T-cell (primary cell): Measurements from ENCODE around the gene LMNA. TPM values are rescaled to one million over a fixed set of nuclear protein-coding genes. Genes with fewer than 3 reads are reported as not detected.

Source experiments
- ATAC-seq, 4 experiments: fragments of 200-7000 bp in 3 of 4; fragments of 150-1000 bp in 1 of 4; cut with Tn5 transposase; replicated peaks in 1 of 4; 1 replicate in 3 of 4; 2 replicates in 1 of 4; pipeline ENCODE4 v1.10.0; 2021; ENCODE audit warnings: moderate library complexity in 3 of 4, mild to moderate bottlenecking in 2 of 4, moderate number of reproducible peaks in 1 of 4
- CTCF ChIA-PET, 2 donors: fragments of 300-600 bp; sonication (Branson Sonifier 250); formaldehyde crosslinking; loops; one replicate each; lab custom pipeline; 2022; ENCODE audit warnings: antibody characterized with exemption in 2 of 2; lab: Charles Lee
- POLR2A ChIA-PET, 2 donors: fragments of 300-600 bp; sonication (Branson Sonifier 250); formaldehyde crosslinking; loops; one replicate each; lab custom pipeline; 2022; ENCODE audit warnings: antibody characterized with exemption in 2 of 2; lab: Charles Lee
- DNase-seq, 35 experiments: peaks; one replicate each; pipeline versions ENCODE4 v3.0.0 to v3.0.0-alpha.2; 2013 to 2023
- H3K27ac ChIP-seq: one replicate; pipeline ENCODE4 v1.5.1; 2013; ENCODE audit warnings: low read length
- H3K27me3 ChIP-seq, 2 experiments: replicated peaks in 1 of 2; 1 replicate in 1 of 2; 2 replicates in 1 of 2; pipeline versions ENCODE4 v1.6.1 to v1.7.0; 2013; ENCODE audit warnings: low read length in 1 of 2, mixed read lengths in 1 of 2; ENCODE audit not compliant: control insufficient read depth in 2 of 2, insufficient read depth in 2 of 2; ENCODE audit errors: extremely low read depth in 1 of 2
- H3K36me3 ChIP-seq, 2 donors: 1 replicate in 1 of 2; 2 replicates in 1 of 2; pipeline versions ENCODE4 v1.6.1 to v1.7.0; 2013; ENCODE audit warnings: low read length in 1 of 2; ENCODE audit not compliant: control insufficient read depth in 2 of 2, insufficient read depth in 1 of 2; ENCODE audit errors: extremely low read depth in 1 of 2
- H3K4me1 ChIP-seq, 2 experiments: 1 replicate in 1 of 2; 2 replicates in 1 of 2; pipeline versions ENCODE4 v1.6.1 to v1.7.0; 2013; ENCODE audit warnings: low read length in 2 of 2, mixed read lengths in 1 of 2; ENCODE audit not compliant: insufficient read depth in 2 of 2, control insufficient read depth in 1 of 2; ENCODE audit errors: extremely low read depth in 1 of 2
- H3K4me3 ChIP-seq, 2 donors: 1 replicate in 1 of 2; 2 replicates in 1 of 2; pipeline versions ENCODE4 v1.5.1 to v1.7.0; 2013; ENCODE audit warnings: mild to moderate bottlenecking in 2 of 2, low read length in 1 of 2, moderate library complexity in 1 of 2; ENCODE audit not compliant: control insufficient read depth in 1 of 2; ENCODE audit errors: extremely low read depth in 1 of 2
- H3K9me3 ChIP-seq: 2 replicates; pipeline ENCODE4 v1.7.0; 2013
- H3K27ac Mint-ChIP-seq, 2 donors: one replicate each; pipeline ENCODE4 v1.8.0; 2020 to 2021; ENCODE audit warnings: mild to moderate bottlenecking in 2 of 2, mixed read lengths in 2 of 2
- H3K27me3 Mint-ChIP-seq, 2 donors: one replicate each; pipeline ENCODE4 v1.8.0; 2021 to 2022; ENCODE audit warnings: mixed read lengths in 2 of 2
- H3K36me3 Mint-ChIP-seq: one replicate; pipeline ENCODE4 v1.8.0; 2021; ENCODE audit warnings: mixed read lengths
- H3K4me1 Mint-ChIP-seq, 3 donors: one replicate each; pipeline ENCODE4 v1.8.0; 2020 to 2022; ENCODE audit warnings: mixed read lengths in 3 of 3, mild to moderate bottlenecking in 1 of 3
- H3K4me3 Mint-ChIP-seq, 3 donors: one replicate each; pipeline ENCODE4 v1.8.0; 2020 to 2022; ENCODE audit warnings: mild to moderate bottlenecking in 3 of 3, mixed read lengths in 3 of 3, moderate library complexity in 3 of 3
- H3K9me3 Mint-ChIP-seq, 3 donors: one replicate each; pipeline ENCODE4 v1.8.0; 2020 to 2022; ENCODE audit warnings: mixed read lengths in 3 of 3
- WGBS: methylation state at CpG from one replicate; pipeline ENCODE4 v1.1.5; 2013; ENCODE audit warnings: missing lambda C conversion rate; ENCODE audit not compliant: insufficient coverage; 5-methylcytosine and 5-hydroxymethylcytosine counted together
- total RNA-seq, 35 experiments: library from RNA in 6 of 35; stranded (reverse) in 6 of 35; fragments of 120-200 nt in 1 of 35; gene quantifications; one replicate each; pipeline versions ENCODE4 v1.2.1 to v1.2.4 and lab custom pipeline; 2013 to 2026

Gene LMNA
- total RNA-seq, 5 donors from 2014 or later (not counting 1 experiment from before 2014, with no cell fraction given): 40.3 to 970 (median 57.3) TPM

GRCh38 chr1:156110252-156110651, 4.3 kb upstream of the LMNA start:
- Histone ChIP-seq H3K27me3 (peaks cover 2 to 21% of the 10 kb centered on the region in 2 experiments), H3K36me3 (no peaks in the 10 kb centered on the region), H3K27ac (no peak overlapping the region), H3K4me1 (peaks cover 4 to 36% of the 10 kb centered on the region in 2 experiments), H3K4me3 (no peak overlapping the region), H3K9me3 (no peaks in the 10 kb centered on the region)
- Mint-ChIP-seq H3K27me3 (peaks cover 8 to 9% of the 10 kb centered on the region in 2 donors), H3K9me3 (no peaks in the 10 kb centered on the region), H3K4me3 (no peak overlapping the region), H3K36me3 (no peaks in the 10 kb centered on the region), H3K27ac (no peak overlapping the region), H3K4me1 (peaks cover 29 to 51% (median 37%) of the 10 kb centered on the region in 3 donors)
- CTCF ChIA-PET: interaction anchor here in 1 of 2 donors (0.6 to 0.8 kb wide), 2 partner anchors 18 to 115 kb away, joined by 3 to 4 read pairs; no protein-coding TSS in a partner anchor
- POLR2A ChIA-PET: interaction anchor here in 1 of 2 donors (1.3 to 2.1 kb wide), 2 partner anchors 8 to 12 kb away, joined by 4 to 6 read pairs; no protein-coding TSS in a partner anchor
- ATAC-seq (no peak), DNase-seq (no peak)
- WGBS: no CpG with 5 or more reads among the region's 2 CpGs

GRCh38 chr1:156111355-156111962, 3.1 kb upstream of the LMNA start:
- peaks cover 3 to 32% of the 10 kb centered on the region in 2 experiments for H3K27me3 ChIP-seq
- DNase-seq (no peak), ATAC-seq (no peak)
- Mint-ChIP-seq H3K27ac (peak overlapping the region in 1 of 2 donors; percentile 34), H3K27me3 (peaks cover 14 to 16% of the 10 kb centered on the region in 2 donors), H3K4me3 (no peak overlapping the region), H3K4me1 (peaks cover 27 to 48% (median 34%) of the 10 kb centered on the region in 3 donors), H3K9me3 (no peaks in the 10 kb centered on the region), H3K36me3 (peaks cover 3% of the 10 kb centered on the region)
- H3K4me3 ChIP-seq: no peak overlapping the region
- H3K27ac ChIP-seq: no peak overlapping the region
- WGBS: 80% methylated on average over 1 of the region's 4 CpGs
- no peaks in the 10 kb centered on the region for H3K9me3 ChIP-seq
- CTCF ChIA-PET: interaction anchor here in 1 of 2 donors (0.5 kb wide), 1 partner anchor 52 kb away, joined by 3 read pairs; no protein-coding TSS in a partner anchor
- peaks cover 0 to 35% of the 10 kb centered on the region in 2 experiments for H3K4me1 ChIP-seq
- H3K36me3 ChIP-seq: no peaks in the 10 kb centered on the region
- POLR2A ChIA-PET: interaction anchor here in 1 of 2 donors (0.6 kb wide), 2 partner anchors 11 to 40 kb away, joined by 3 to 5 read pairs; no protein-coding TSS in a partner anchor

- Histone ChIP-seq H3K4me1 (peaks cover 0 to 25% of the 10 kb centered on the region in 2 experiments), H3K27me3 (peaks cover 3 to 35% of the 10 kb centered on the region in 2 experiments), H3K4me3 (no peak overlapping the region), H3K36me3 (no peaks in the 10 kb centered on the region), H3K9me3 (no peaks in the 10 kb centered on the region), H3K27ac (no peak overlapping the region)
- Mint-ChIP-seq H3K36me3 (peaks cover 5% of the 10 kb centered on the region), H3K4me1 (peaks cover 23 to 41% (median 28%) of the 10 kb centered on the region in 3 donors), H3K9me3 (no peaks in the 10 kb centered on the region), H3K27ac (peak overlapping the region; percentile 28 to 39), H3K4me3 (peak overlapping the region in 1 of 3 donors; percentile 92), H3K27me3 (peaks cover 17 to 18% of the 10 kb centered on the region in 2 donors)
- no peak for ATAC-seq
- ChIA-PET CTCF (no interaction called here), POLR2A (no interaction called here)
- 98% methylated on average over 6 of the region's 10 CpGs for WGBS
- no peak for DNase-seq
Observed at GRCh38 chr1:156112276-156113137, 2.0 kb upstream of the LMNA start.

- POLR2A ChIA-PET: interaction anchor here (1.0 to 2.1 kb wide), 3 partner anchors 10 to 31 kb away, joined by 3 to 7 read pairs (median 6); no protein-coding TSS in a partner anchor
- H3K27me3 ChIP-seq: peaks cover 4 to 37% of the 10 kb centered on the region in 2 experiments
Observed at GRCh38 chr1:156113282-156113950, 1.1 kb upstream of the LMNA start.

GRCh38 chr1:156114919-156115513, 505 bp downstream of the LMNA start:
- peaks cover 13% of the 10 kb centered on the region for H3K36me3 Mint-ChIP-seq
- ATAC-seq (peak; percentile 11 to 30 (median 26)), DNase-seq (peak in 1 of 35 experiments; percentile 55)
- peak overlapping the region; percentile 74 to 79 for H3K27ac Mint-ChIP-seq
- WGBS: 2% methylated on average over 47 of the region's 49 CpGs
- Histone ChIP-seq H3K4me3 (peak overlapping the region; percentile 78 to 86), H3K4me1 (peaks cover 0 to 41% of the 10 kb centered on the region in 2 experiments), H3K27me3 (peaks cover 6 to 37% of the 10 kb centered on the region in 2 experiments), H3K27ac (peak overlapping the region; percentile 68), H3K9me3 (no peaks in the 10 kb centered on the region), H3K36me3 (no peaks in the 10 kb centered on the region)
- H3K4me1 Mint-ChIP-seq: peaks cover 23 to 45% (median 35%) of the 10 kb centered on the region in 3 donors
- ChIA-PET POLR2A (interaction anchor here (0.5 to 2.5 kb wide), 8 partner anchors 8 to 27 kb away, joined by 3 to 26 read pairs (median 4); no protein-coding TSS in a partner anchor), CTCF (interaction anchor here (0.5 to 2.7 kb wide), 5 partner anchors 8 to 612 kb away, joined by 3 to 15 read pairs (median 3); no protein-coding TSS in a partner anchor)
- H3K4me3 Mint-ChIP-seq: peak overlapping the region; percentile 85 to 93 (median 92)
- H3K9me3 Mint-ChIP-seq: no peaks in the 10 kb centered on the region
- peaks cover 17 to 18% of the 10 kb centered on the region in 2 donors for H3K27me3 Mint-ChIP-seq

More at GRCh38 chr1:156113282-156113950, 1.1 kb upstream of the LMNA start:
- H3K27ac Mint-ChIP-seq: peak overlapping the region; percentile 49 to 75
- no peaks in the 10 kb centered on the region for H3K36me3 ChIP-seq
- peak overlapping the region; percentile 68 for H3K27ac ChIP-seq
- H3K4me1 ChIP-seq: peaks cover 0 to 32% of the 10 kb centered on the region in 2 experiments
- no peak overlapping the region for H3K4me3 ChIP-seq
- WGBS: 100% methylated on average over 2 of the region's 4 CpGs
- H3K4me3 Mint-ChIP-seq: peak overlapping the region; percentile 85 to 93 (median 92)
- ATAC-seq (no peak), DNase-seq (no peak)
- H3K27me3 Mint-ChIP-seq: peaks cover 17 to 18% of the 10 kb centered on the region in 2 donors
- CTCF ChIA-PET: interaction anchor here in 1 of 2 donors (1.8 kb wide), 1 partner anchor 17 kb away, joined by 8 read pairs; no protein-coding TSS in a partner anchor
- H3K36me3 Mint-ChIP-seq: peaks cover 8% of the 10 kb centered on the region
- H3K9me3 ChIP-seq: no peaks in the 10 kb centered on the region
- H3K4me1 Mint-ChIP-seq: peaks cover 23 to 37% (median 32%) of the 10 kb centered on the region in 3 donors
- no peaks in the 10 kb centered on the region for H3K9me3 Mint-ChIP-seq
